Upper lobe of right lung (tissue), 1 donor: ENCODE data around the gene RAD51B. TPM values are rescaled to one million over a fixed set of nuclear protein-coding genes. Genes with fewer than 3 reads are reported as not detected.

Source experiments
- ATAC-seq: fragments of 200-7000 bp; cut with Tn5 transposase; one replicate; pipeline ENCODE4 v1.9.1; 2020; ENCODE audit warnings: mild to moderate bottlenecking, moderate library complexity
- DNase-seq: peaks from one replicate; pipeline ENCODE4 v3.0.0-alpha.2; 2020
- H3K27ac ChIP-seq: fragments of 200-600 bp; one replicate; pipeline ENCODE4 v1.8.0; 2022
- H3K27me3 ChIP-seq: fragments of 200-600 bp; one replicate; pipeline ENCODE4 v1.8.0; 2022; ENCODE audit warnings: mild to moderate bottlenecking
- H3K36me3 ChIP-seq: fragments of 200-600 bp; one replicate; pipeline ENCODE4 v1.8.0; 2022
- H3K4me1 ChIP-seq: fragments of 200-600 bp; one replicate; pipeline ENCODE4 v1.8.0; 2022
- H3K4me3 ChIP-seq: fragments of 200-600 bp; one replicate; pipeline ENCODE4 v1.8.0; 2022; ENCODE audit warnings: mild to moderate bottlenecking
- H3K9me3 ChIP-seq: fragments of 200-600 bp; one replicate; pipeline ENCODE4 v1.8.0; 2022
- CTCF ChIP-seq: fragments of 200-600 bp; IDR thresholded peaks from one replicate; pipeline ENCODE4 v1.8.0; 2022; ENCODE audit warnings: antibody characterized with exemption
- intact Hi-C: fragments of 100-400 bp; cut with DNase I; formaldehyde crosslinking; loops from one replicate; pipeline ENCODE4 v1.11.0; 2022
- total RNA-seq: library from RNA; stranded (reverse); fragmentation: NEBNext Ultra II Directional; extraction: Animal tissue kit (Norgen Biotek cat#: 25700); gene quantifications from one replicate; pipeline ENCODE4 v1.2.1, GENCODE V29; 2021
- donor health status: DM: no; HTN: yes; CAD: no; lungs with severe emphysema.

Gene RAD51B
- total RNA-seq, 1 donor from 2014 or later, result 11.5 TPM

GRCh38 chr14:68376067-68376779 lies 556.6 kb downstream of the RAD51B start:
- no peak overlapping the region for H3K4me3 ChIP-seq
- ATAC-seq (no peak), DNase-seq (no peak)
- H3K27ac ChIP-seq, result peak overlapping the region; percentile 49
- H3K9me3 ChIP-seq, result no peaks in the 10 kb centered on the region
- no peaks in the 10 kb centered on the region for H3K27me3 ChIP-seq
- intact Hi-C loops, result no loop called here
- TF ChIP-seq CTCF, result no peak
- no peaks in the 10 kb centered on the region for H3K36me3 ChIP-seq
- peaks cover 51% of the 10 kb centered on the region for H3K4me1 ChIP-seq

GRCh38 chr14:68377006-68377405 lies 557.4 kb downstream of the RAD51B start:
- intact Hi-C loops, result no loop called here
- no peak for TF ChIP-seq CTCF
- H3K36me3 ChIP-seq, result no peaks in the 10 kb centered on the region
- no peak overlapping the region for H3K4me3 ChIP-seq
- ATAC-seq (no peak), DNase-seq (no peak)
- H3K27me3 ChIP-seq, result no peaks in the 10 kb centered on the region
- H3K9me3 ChIP-seq, result no peaks in the 10 kb centered on the region
- peaks cover 51% of the 10 kb centered on the region for H3K4me1 ChIP-seq
- peak overlapping the region; percentile 49 for H3K27ac ChIP-seq

- peaks cover 51% of the 10 kb centered on the region for H3K4me1 ChIP-seq
- DNase-seq (no peak), ATAC-seq (peak; percentile 91)
- H3K4me3 ChIP-seq, result no peak overlapping the region
- H3K27me3 ChIP-seq, result no peaks in the 10 kb centered on the region
- no peaks in the 10 kb centered on the region for H3K36me3 ChIP-seq
- peak overlapping the region; percentile 49 for H3K27ac ChIP-seq
- intact Hi-C loops, result no loop called here
- no peak for TF ChIP-seq CTCF
- no peaks in the 10 kb centered on the region for H3K9me3 ChIP-seq
Measured at GRCh38 chr14:68377459-68377858, 557.9 kb downstream of the RAD51B start.

- H3K36me3 ChIP-seq, result no peaks in the 10 kb centered on the region
- ATAC-seq (peak; percentile 32), DNase-seq (no peak)
- no peaks in the 10 kb centered on the region for H3K9me3 ChIP-seq
- no peak overlapping the region for H3K4me3 ChIP-seq
- peak overlapping the region; percentile 33 for H3K27ac ChIP-seq
- TF ChIP-seq CTCF, result no peak
- no peaks in the 10 kb centered on the region for H3K27me3 ChIP-seq
- H3K4me1 ChIP-seq, result peaks cover 56% of the 10 kb centered on the region
- intact Hi-C loops, result no loop called here
Measured at GRCh38 chr14:68379510-68380328, 560.1 kb downstream of the RAD51B start.

- Histone ChIP-seq H3K9me3 (no peaks in the 10 kb centered on the region), H3K27me3 (no peaks in the 10 kb centered on the region), H3K27ac (no peak overlapping the region), H3K4me1 (peaks cover 57% of the 10 kb centered on the region), H3K36me3 (no peaks in the 10 kb centered on the region), H3K4me3 (no peak overlapping the region)
- intact Hi-C loops, result no loop called here
- DNase-seq (no peak), ATAC-seq (no peak)
- TF ChIP-seq CTCF, result no peak
Measured at GRCh38 chr14:68380329-68380741, 560.8 kb downstream of the RAD51B start.
